ENCODE measurements around the gene SDS. TPM values are rescaled to one million over a fixed set of nuclear protein-coding genes. Genes with fewer than 3 reads are reported as not detected.

SDS gene
- total and polyA plus RNA-seq, 2 donors from 2014 or later: 1.0 TPM; not detected in 1

GRCh38 chr12:113398346-113399290 lies 5.1 kb downstream of the SDS start:
- no peak overlapping the region for H3K27ac ChIP-seq (ENCODE audit: low read depth in 2 of 2, low read length in 2 of 2)
- H3K9me3 ChIP-seq (ENCODE audit: control insufficient read depth in 2 of 3, insufficient read depth in 1 of 3, low read length in 3 of 3): no peaks in the 10 kb centered on the region
- no peaks in the 10 kb centered on the region for H3K4me1 ChIP-seq (ENCODE audit: control insufficient read depth in 2 of 3, insufficient read depth in 2 of 3, low read depth in 1 of 3, low read length in 3 of 3)
- intact Hi-C loops (cut with DNase I): no loop called here
- TF ChIP-seq CTCF (IDR thresholded peaks at IDR 0.05; ENCODE audit: borderline replicate concordance, extremely low read depth, insufficient read depth): no peak
- no peaks in the 10 kb centered on the region for H3K27me3 ChIP-seq (ENCODE audit: control insufficient read depth, insufficient read depth, low read length)
- FAIRE-seq (no peak), DNase-seq (no peak)
- H3K4me3 ChIP-seq (ENCODE audit: low read length in 3 of 3): no peak overlapping the region
- H3K36me3 ChIP-seq (ENCODE audit: control insufficient read depth in 2 of 3, insufficient read depth in 3 of 3, low read length in 3 of 3): no peaks in the 10 kb centered on the region
- H3K9ac ChIP-seq (ENCODE audit: low read length in 3 of 3): no peak overlapping the region

- Histone ChIP-seq H3K27ac (ENCODE audit: low read depth in 2 of 2, low read length in 2 of 2) (no peak overlapping the region), H3K4me3 (ENCODE audit: low read length in 3 of 3) (no peak overlapping the region), H3K9me3 (ENCODE audit: control insufficient read depth in 2 of 3, insufficient read depth in 1 of 3, low read length in 3 of 3) (no peaks in the 10 kb centered on the region), H3K4me1 (ENCODE audit: control insufficient read depth in 2 of 3, insufficient read depth in 2 of 3, low read depth in 1 of 3, low read length in 3 of 3) (no peaks in the 10 kb centered on the region), H3K27me3 (ENCODE audit: control insufficient read depth, insufficient read depth, low read length) (no peaks in the 10 kb centered on the region), H3K9ac (ENCODE audit: low read length in 3 of 3) (no peak overlapping the region), H3K36me3 (ENCODE audit: control insufficient read depth in 2 of 3, insufficient read depth in 3 of 3, low read length in 3 of 3) (no peaks in the 10 kb centered on the region)
- DNase-seq: no peak
- intact Hi-C loops (cut with DNase I): no loop called here
- TF ChIP-seq CTCF (IDR thresholded peaks at IDR 0.05; ENCODE audit: borderline replicate concordance, extremely low read depth, insufficient read depth): no peak
- FAIRE-seq: no peak
Observed at GRCh38 chr12:113397497-113398197, 6.0 kb downstream of the SDS start.

GRCh38 chr12:113396828-113397496 lies 6.7 kb downstream of the SDS start:
- DNase-seq (no peak), FAIRE-seq (no peak)

More at GRCh38 chr12:113396828-113397496, 6.7 kb downstream of the SDS start:
- intact Hi-C loops (cut with DNase I): no loop called here
- Histone ChIP-seq H3K4me1 (ENCODE audit: control insufficient read depth in 2 of 3, insufficient read depth in 2 of 3, low read depth in 1 of 3, low read length in 3 of 3) (no peaks in the 10 kb centered on the region), H3K27ac (ENCODE audit: low read depth in 2 of 2, low read length in 2 of 2) (no peak overlapping the region), H3K9me3 (ENCODE audit: control insufficient read depth in 2 of 3, insufficient read depth in 1 of 3, low read length in 3 of 3) (no peaks in the 10 kb centered on the region), H3K9ac (ENCODE audit: low read length in 3 of 3) (no peak overlapping the region), H3K36me3 (ENCODE audit: control insufficient read depth in 2 of 3, insufficient read depth in 3 of 3, low read length in 3 of 3) (no peaks in the 10 kb centered on the region), H3K4me3 (ENCODE audit: low read length in 3 of 3) (no peak overlapping the region), H3K27me3 (ENCODE audit: control insufficient read depth, insufficient read depth, low read length) (no peaks in the 10 kb centered on the region)
- TF ChIP-seq CTCF (IDR thresholded peaks at IDR 0.05; ENCODE audit: borderline replicate concordance, extremely low read depth, insufficient read depth): no peak

Measured in kidney (tissue), 14 donors.